K562 (cell line): ENCODE results near the gene ABCC5.

ENCODE experiments used
- SIX5 ChIP-seq, 2 experiments: IDR thresholded peaks; 2 replicates each; pipeline ENCODE4 v1.6.1; 2011; ENCODE audit warnings: low read length in 2 of 2, borderline replicate concordance in 1 of 2, low read depth in 1 of 2, mild to moderate bottlenecking in 1 of 2, moderate library complexity in 1 of 2; ENCODE audit not compliant: insufficient read depth in 1 of 2
- TF ChIP-seq, protein P1 (sequence below): sonication (generic); formaldehyde crosslinking; IDR thresholded peaks from 2 replicates; pipeline ENCODE4 v1.8.0; 2023; ENCODE audit warnings: mild to moderate bottlenecking, missing genetic modification reagents

DNA sequence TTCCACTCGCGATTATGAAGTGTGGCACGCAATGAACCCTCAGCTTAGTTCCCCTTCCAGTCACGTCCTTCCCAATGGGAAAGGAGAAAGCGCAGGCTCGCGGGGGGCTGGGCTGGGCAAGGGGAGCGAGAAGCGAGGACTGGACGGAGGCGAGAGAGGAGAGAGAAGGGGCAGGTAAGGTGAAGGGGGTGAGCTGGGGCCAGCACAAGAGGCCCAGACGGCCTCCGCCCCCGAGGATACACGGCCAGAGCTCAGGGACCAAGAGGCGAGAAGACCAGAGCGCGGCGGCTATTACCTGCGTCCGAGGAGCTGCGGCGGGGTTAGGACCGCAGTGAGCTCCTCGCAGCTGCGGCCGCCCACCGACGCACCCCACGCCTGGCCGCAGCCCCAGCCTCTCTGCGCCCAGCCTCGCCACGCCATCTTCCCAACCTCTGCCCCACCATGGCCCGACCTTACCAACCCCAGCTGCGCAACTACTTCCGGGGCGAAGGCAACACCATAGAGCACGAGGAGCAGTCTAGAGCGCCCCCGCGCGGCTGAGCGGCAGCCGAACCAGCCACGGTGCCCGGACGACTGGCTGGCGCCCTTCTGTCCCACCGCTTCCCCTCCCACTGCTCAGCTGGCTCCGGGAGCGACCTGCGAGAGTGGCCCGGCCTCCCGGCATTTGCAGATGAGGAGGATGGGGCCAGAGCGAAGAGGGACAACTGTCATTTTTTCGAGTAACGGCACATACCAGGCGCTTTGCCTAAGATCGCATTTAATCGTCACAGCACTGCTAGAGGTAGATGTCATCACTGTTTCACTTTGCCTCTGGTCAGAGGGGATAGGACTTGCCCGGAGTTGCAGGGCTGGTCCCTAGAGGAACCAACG is 133.0 kb downstream of the ABCC5 start, which contains the start of gene PARL:
- TF ChIP-seq, protein P1, sequence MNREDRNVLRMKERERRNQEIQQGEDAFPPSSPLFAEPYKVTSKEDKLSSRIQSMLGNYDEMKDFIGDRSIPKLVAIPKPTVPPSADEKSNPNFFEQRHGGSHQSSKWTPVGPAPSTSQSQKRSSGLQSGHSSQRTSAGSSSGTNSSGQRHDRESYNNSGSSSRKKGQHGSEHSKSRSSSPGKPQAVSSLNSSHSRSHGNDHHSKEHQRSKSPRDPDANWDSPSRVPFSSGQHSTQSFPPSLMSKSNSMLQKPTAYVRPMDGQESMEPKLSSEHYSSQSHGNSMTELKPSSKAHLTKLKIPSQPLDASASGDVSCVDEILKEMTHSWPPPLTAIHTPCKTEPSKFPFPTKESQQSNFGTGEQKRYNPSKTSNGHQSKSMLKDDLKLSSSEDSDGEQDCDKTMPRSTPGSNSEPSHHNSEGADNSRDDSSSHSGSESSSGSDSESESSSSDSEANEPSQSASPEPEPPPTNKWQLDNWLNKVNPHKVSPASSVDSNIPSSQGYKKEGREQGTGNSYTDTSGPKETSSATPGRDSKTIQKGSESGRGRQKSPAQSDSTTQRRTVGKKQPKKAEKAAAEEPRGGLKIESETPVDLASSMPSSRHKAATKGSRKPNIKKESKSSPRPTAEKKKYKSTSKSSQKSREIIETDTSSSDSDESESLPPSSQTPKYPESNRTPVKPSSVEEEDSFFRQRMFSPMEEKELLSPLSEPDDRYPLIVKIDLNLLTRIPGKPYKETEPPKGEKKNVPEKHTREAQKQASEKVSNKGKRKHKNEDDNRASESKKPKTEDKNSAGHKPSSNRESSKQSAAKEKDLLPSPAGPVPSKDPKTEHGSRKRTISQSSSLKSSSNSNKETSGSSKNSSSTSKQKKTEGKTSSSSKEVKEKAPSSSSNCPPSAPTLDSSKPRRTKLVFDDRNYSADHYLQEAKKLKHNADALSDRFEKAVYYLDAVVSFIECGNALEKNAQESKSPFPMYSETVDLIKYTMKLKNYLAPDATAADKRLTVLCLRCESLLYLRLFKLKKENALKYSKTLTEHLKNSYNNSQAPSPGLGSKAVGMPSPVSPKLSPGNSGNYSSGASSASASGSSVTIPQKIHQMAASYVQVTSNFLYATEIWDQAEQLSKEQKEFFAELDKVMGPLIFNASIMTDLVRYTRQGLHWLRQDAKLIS (CRISPR knock-in tag): peak; percentile 94
- TF ChIP-seq SIX5 (IDR thresholded peaks at IDR 0.05; ENCODE audit: borderline replicate concordance in 1 of 2, insufficient read depth in 1 of 2, low read depth in 1 of 2, low read length in 2 of 2): no peak
